Kidney epithelial cell (primary cell): ENCODE data around the gene AKTIP. TPM values are rescaled to one million over a fixed set of nuclear protein-coding genes. Genes with fewer than 3 reads are reported as not detected.
A peak's percentile ranks its signal among the peaks of the same experiment; 100 is the strongest.

Source experiments
- DNase-seq: peaks from one replicate; pipeline ENCODE4 v3.0.0-alpha.2; 2010; ENCODE audit warnings: low read depth
- H3K27me3 ChIP-seq: 2 replicates; pipeline ENCODE4 v1.6.0; 2011; ENCODE audit warnings: low read length; ENCODE audit not compliant: control insufficient read depth, insufficient read depth
- H3K36me3 ChIP-seq: 2 replicates; pipeline ENCODE4 v1.5.1; 2011; ENCODE audit warnings: low read length; ENCODE audit not compliant: control insufficient read depth, insufficient read depth
- H3K4me3 ChIP-seq: 2 replicates; pipeline ENCODE4 v1.5.1; 2011; ENCODE audit warnings: low read depth, mild to moderate bottlenecking, control low read depth, low read length
- total RNA-seq: library from RNA; depleted of rRNA; stranded (reverse); fragments of >200 nt; gene quantifications from 2 replicates; pipeline ENCODE4 v1.2.3, GENCODE V29; 2015
- TF ChIP-seq, protein P1 (sequence below): IDR thresholded peaks from 2 replicates; pipeline ENCODE4 v1.5.1; 2011; ENCODE audit warnings: mild to moderate bottlenecking, moderate library complexity, low read length, control low read depth, inconsistent platforms; ENCODE audit not compliant: insufficient read depth, poor library complexity, severe bottlenecking

The AKTIP gene
- total RNA-seq, 1 donor from 2014 or later = 39.8 TPM

DNA sequence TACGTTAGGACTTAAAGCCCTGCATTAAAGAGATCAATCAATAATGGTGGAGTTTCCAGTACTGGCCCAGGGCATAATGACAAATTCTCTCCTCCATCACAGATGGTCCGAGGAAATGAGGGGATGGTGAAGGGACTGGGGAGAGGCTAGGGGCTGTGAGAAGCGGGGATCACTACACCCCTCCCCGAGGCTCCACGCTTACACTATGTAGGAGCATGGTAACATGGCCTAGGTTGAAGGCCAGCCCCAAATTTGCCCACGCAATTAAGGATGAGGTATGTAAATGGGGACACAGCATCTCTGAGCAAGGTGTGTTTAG lies 8.0 kb upstream of the AKTIP start:
- TF ChIP-seq, protein P1, sequence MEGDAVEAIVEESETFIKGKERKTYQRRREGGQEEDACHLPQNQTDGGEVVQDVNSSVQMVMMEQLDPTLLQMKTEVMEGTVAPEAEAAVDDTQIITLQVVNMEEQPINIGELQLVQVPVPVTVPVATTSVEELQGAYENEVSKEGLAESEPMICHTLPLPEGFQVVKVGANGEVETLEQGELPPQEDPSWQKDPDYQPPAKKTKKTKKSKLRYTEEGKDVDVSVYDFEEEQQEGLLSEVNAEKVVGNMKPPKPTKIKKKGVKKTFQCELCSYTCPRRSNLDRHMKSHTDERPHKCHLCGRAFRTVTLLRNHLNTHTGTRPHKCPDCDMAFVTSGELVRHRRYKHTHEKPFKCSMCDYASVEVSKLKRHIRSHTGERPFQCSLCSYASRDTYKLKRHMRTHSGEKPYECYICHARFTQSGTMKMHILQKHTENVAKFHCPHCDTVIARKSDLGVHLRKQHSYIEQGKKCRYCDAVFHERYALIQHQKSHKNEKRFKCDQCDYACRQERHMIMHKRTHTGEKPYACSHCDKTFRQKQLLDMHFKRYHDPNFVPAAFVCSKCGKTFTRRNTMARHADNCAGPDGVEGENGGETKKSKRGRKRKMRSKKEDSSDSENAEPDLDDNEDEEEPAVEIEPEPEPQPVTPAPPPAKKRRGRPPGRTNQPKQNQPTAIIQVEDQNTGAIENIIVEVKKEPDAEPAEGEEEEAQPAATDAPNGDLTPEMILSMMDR = no peak
- no peak for DNase-seq
- H3K36me3 ChIP-seq = no peaks in the 10 kb centered on the region
- no peaks in the 10 kb centered on the region for H3K27me3 ChIP-seq
- no peak overlapping the region for H3K4me3 ChIP-seq

DNA sequence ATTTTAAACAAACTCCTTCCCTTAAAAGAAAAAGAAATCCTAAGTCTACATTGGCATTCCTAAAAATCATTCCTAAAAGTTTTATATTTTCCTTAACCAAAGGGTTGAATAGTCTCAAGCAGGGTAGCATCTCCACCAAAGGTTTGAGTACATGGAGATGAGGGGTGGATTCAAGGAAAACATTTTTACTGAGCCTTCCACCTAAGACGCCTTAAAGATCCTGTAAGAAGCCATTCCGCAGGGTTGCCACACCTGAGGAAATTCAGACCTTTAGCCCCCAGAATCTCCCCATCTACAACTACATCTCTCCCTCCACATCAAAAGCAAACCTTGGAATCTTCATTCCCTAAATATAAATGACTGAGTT lies 7.7 kb upstream of the AKTIP start:
- TF ChIP-seq, protein P1 = no peak

DNA sequence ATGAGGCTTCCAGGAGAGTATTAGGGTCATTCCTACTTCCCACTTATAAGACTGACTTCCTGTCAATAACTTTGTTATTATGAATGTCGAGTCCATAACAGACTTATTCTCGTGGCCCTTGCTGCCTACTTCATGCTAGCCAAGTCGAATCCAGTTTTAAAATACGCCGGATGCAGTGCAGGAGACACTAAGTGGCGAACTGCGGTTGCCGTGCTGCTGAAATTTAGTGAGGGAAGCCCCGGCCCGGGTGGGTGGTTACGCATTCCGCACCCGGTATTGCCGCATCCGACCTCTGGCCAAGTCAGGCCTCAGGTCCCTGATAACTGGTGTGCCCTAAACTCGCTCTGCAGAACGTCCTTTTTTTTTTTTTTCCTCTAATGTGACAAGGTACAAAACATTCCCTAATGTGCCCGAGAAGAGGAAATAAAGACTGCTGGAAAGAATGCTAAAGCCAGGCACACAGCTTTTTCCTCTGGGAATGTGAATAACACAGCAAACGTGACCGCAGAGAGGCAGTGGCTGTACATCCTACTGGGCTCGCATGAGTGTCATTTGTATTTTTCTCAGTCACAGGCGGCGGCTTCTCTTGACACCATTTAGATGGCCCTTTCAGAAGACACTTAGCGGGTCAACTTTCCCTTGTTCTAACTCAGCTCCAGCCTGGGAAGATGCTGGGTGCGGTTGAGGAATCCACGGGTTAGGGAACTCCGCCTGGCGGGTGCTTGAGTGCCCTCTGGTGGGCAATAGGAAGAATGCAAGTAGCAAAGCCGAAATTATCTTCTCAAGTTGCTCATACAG lies 7.1 kb upstream of the AKTIP start:
- no peaks in the 10 kb centered on the region for H3K36me3 ChIP-seq
- no peak overlapping the region for H3K4me3 ChIP-seq
- DNase-seq = no peak
- H3K27me3 ChIP-seq = no peaks in the 10 kb centered on the region
- TF ChIP-seq, protein P1 = peak; percentile 92

More for the DNA sequence above, 7.7 kb upstream of the AKTIP start:
- no peak for DNase-seq
- Histone ChIP-seq H3K4me3 (no peak overlapping the region), H3K36me3 (no peaks in the 10 kb centered on the region), H3K27me3 (no peaks in the 10 kb centered on the region)

DNA sequence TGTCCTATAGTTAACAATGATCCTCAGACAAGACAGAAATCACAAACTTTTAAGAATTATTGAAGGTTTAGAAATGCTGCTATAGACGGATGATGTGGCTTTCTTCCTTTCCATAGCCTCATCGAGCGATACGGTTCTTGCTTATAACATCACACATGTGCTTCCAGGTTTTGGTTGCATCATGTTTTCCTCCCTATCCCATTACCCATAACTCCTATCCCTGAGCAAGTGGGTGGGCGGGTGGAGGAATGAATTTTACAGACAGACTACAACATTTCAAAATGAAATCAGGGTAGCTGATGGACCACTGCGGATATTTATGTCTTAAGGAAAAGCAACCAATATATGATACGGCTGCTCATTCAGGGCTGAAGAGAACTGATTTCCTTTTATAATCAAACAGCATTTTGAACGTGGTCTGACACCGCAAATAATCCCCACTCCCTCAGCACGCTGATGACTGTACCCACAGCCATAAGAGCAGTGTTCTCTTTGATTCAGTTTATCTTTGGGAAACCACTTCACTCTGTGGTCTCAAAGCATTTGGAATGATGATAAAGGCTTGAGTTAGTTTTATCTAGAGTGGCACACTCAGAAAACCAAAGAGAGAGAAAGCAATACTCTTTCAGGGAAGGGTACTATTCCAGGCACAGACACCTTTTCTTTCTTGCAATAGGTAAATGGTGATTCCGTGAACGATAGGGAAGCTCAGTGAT lies 4.6 kb upstream of the AKTIP start:
- TF ChIP-seq, protein P1 = no peak
- Histone ChIP-seq H3K4me3 (no peak overlapping the region), H3K27me3 (no peaks in the 10 kb centered on the region), H3K36me3 (no peaks in the 10 kb centered on the region)
- DNase-seq = no peak

DNA sequence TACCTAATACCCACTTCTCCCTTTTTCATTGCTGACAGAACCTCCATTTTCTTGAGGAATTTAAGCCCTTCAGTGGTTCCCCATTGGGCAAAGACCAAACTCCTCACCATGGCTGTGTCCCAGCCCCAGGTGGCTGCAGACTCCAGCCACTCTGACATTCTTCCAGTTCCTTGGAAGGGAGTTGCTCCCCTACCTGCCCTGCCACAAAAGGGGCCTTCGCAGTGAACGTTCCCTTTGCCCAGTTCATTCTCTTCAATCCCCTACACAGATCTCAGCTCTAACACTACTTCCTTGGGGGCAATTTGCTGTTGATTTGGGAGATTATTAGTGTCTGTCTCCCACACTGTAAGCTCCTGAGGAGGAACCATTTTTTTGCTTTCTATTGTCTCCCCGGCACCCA lies 3.2 kb upstream of the AKTIP start:
- TF ChIP-seq, protein P1 = no peak
- H3K36me3 ChIP-seq = no peaks in the 10 kb centered on the region

More for the DNA sequence above, 3.2 kb upstream of the AKTIP start:
- no peak overlapping the region for H3K4me3 ChIP-seq
- DNase-seq = no peak
- no peaks in the 10 kb centered on the region for H3K27me3 ChIP-seq
